Tibial artery (tissue), 4 donors: Measurements from ENCODE around the gene C8A.

Experiments used
- DNase-seq, 2 donors: peaks; one replicate each; pipeline ENCODE4 v3.0.0-alpha.2; 2019
- H3K27ac ChIP-seq, 2 donors: fragments of 200-600 bp; sonication (generic) in 1 of 2; 1 replicate in 1 of 2; 2 replicates in 1 of 2; pipeline ENCODE4 v1.5.1; 2018 to 2019; ENCODE audit warnings: mild to moderate bottlenecking in 1 of 2
- H3K27me3 ChIP-seq, 2 donors: fragments of 200-600 bp; sonication (generic) in 1 of 2; one replicate each; pipeline versions ENCODE4 v1.5.1 to v1.6.0; 2016 to 2019
- H3K36me3 ChIP-seq, 3 donors: fragments of 200-600 bp; sonication (generic) in 2 of 3; one replicate each; pipeline ENCODE4 v1.5.1; 2016 to 2019; ENCODE audit warnings: mild to moderate bottlenecking in 2 of 3
- H3K4me1 ChIP-seq, 4 donors: fragments of 200-600 bp; sonication (generic) in 2 of 4; 1 replicate in 3 of 4; 2 replicates in 1 of 4; pipeline ENCODE4 v1.5.1; 2016 to 2019
- H3K4me3 ChIP-seq, 2 donors: fragments of 200-600 bp; sonication (generic) in 1 of 2; 1 replicate in 1 of 2; 2 replicates in 1 of 2; pipeline ENCODE4 v1.5.1; 2018 to 2019; ENCODE audit warnings: mild to moderate bottlenecking in 2 of 2
- H3K9me3 ChIP-seq, 3 donors: fragments of 200-600 bp; sonication (generic) in 1 of 3; one replicate each; pipeline ENCODE4 v1.5.1; 2016 to 2019
- CTCF ChIP-seq, 2 experiments: fragments of 200-600 bp in 1 of 2; fragments of 450-650 bp in 1 of 2; IDR thresholded peaks; one replicate each; pipeline ENCODE4 v1.5.1; 2017 to 2019; ENCODE audit warnings: antibody characterized with exemption in 2 of 2, mild to moderate bottlenecking in 1 of 2, moderate library complexity in 1 of 2
- intact Hi-C: fragments of 100-400 bp; cut with DNase I; formaldehyde crosslinking; loops from one replicate; pipeline ENCODE4 v1.15.0; 2023; ENCODE audit warnings: low total_unique reads

Gene C8A

GRCh38 chr1:56859287-56859686, 4.7 kb downstream of the C8A start:
- TF ChIP-seq CTCF (IDR thresholded peaks at IDR 0.05): no peak
- Histone ChIP-seq H3K27ac (no peak overlapping the region), H3K4me1 (no peaks in the 10 kb centered on the region), H3K4me3 (no peak overlapping the region), H3K36me3 (no peaks in the 10 kb centered on the region), H3K27me3 (no peaks in the 10 kb centered on the region), H3K9me3 (no peaks in the 10 kb centered on the region)
- intact Hi-C loops: no loop called here
- DNase-seq: no peak

GRCh38 chr1:56863265-56863992, 8.8 kb downstream of the C8A start:
- H3K9me3 ChIP-seq: peaks cover 0 to 4% (median 0%) of the 10 kb centered on the region in 3 donors
- TF ChIP-seq CTCF (IDR thresholded peaks at IDR 0.05): no peak
- no peaks in the 10 kb centered on the region for H3K4me1 ChIP-seq
- no peaks in the 10 kb centered on the region for H3K27me3 ChIP-seq
- no peak overlapping the region for H3K27ac ChIP-seq
- H3K4me3 ChIP-seq: no peak overlapping the region
- H3K36me3 ChIP-seq: no peaks in the 10 kb centered on the region
- no peak for DNase-seq
- intact Hi-C loops: no loop called here

GRCh38 chr1:56864430-56864829, 9.8 kb downstream of the C8A start:
- Histone ChIP-seq H3K9me3 (peaks cover 0 to 4% (median 0%) of the 10 kb centered on the region in 3 donors), H3K36me3 (no peaks in the 10 kb centered on the region), H3K27ac (no peak overlapping the region), H3K4me3 (no peak overlapping the region), H3K4me1 (no peaks in the 10 kb centered on the region), H3K27me3 (no peaks in the 10 kb centered on the region)
- TF ChIP-seq CTCF (IDR thresholded peaks at IDR 0.05): no peak
- no peak for DNase-seq
- intact Hi-C loops: no loop called here

GRCh38 chr1:56866656-56867055, 12.1 kb downstream of the C8A start:
- Histone ChIP-seq H3K4me3 (no peak overlapping the region), H3K36me3 (no peaks in the 10 kb centered on the region), H3K9me3 (peaks cover 0 to 4% (median 0%) of the 10 kb centered on the region in 3 donors), H3K4me1 (no peaks in the 10 kb centered on the region), H3K27me3 (no peaks in the 10 kb centered on the region), H3K27ac (no peak overlapping the region)
- DNase-seq: no peak
- intact Hi-C loops: no loop called here
- no peak for TF ChIP-seq CTCF (IDR thresholded peaks at IDR 0.05)

GRCh38 chr1:56867491-56867890, 12.9 kb downstream of the C8A start:
- Histone ChIP-seq H3K4me1 (no peaks in the 10 kb centered on the region), H3K4me3 (no peak overlapping the region), H3K27me3 (no peaks in the 10 kb centered on the region), H3K27ac (no peak overlapping the region), H3K36me3 (no peaks in the 10 kb centered on the region), H3K9me3 (peaks cover 0 to 4% (median 0%) of the 10 kb centered on the region in 3 donors)
- DNase-seq: no peak
- intact Hi-C loops: no loop called here
- TF ChIP-seq CTCF (IDR thresholded peaks at IDR 0.05): no peak
